ENCODE data around the gene CCDC43. TPM values are rescaled to one million over a fixed set of nuclear protein-coding genes. Genes with fewer than 3 reads are reported as not detected.

CCDC43 gene
- total RNA-seq, 1 donor from 2014 or later: 25.6 TPM

GRCh38 chr17:44630703-44631102 lies 58.9 kb downstream of the CCDC43 start:
- intact Hi-C loops (cut with DNase I): no loop called here
- DNase-seq (ENCODE audit: missing footprints): no peak
- ATAC-seq: no peak

DNA sequence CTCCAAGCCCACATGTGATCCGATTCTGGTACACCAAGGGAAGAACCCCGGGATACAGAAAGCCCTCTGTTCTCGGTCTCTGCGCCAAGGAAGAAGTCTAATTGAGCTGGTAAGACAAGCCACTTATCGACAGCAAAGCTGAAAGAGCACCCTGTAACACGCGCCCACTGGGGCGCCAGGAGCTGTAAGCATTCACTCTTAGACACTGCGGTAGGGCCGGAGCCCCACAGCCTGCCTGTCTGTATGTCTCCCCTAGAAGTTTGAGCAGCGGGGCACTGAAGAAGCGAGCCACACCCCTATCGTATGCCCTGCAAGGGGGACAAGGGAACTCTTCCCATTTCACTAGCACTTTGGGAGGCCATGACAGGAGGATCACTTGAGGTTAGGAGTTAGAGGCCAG lies 60.3 kb downstream of the CCDC43 start:
- no peak for ATAC-seq
- intact Hi-C loops (cut with DNase I): no loop called here
- no peak for DNase-seq (ENCODE audit: missing footprints)

- ATAC-seq (peak; percentile 78), DNase-seq (ENCODE audit: missing footprints) (peak; percentile 76)
- intact Hi-C loops (cut with DNase I): no loop called here
Measured at GRCh38 chr17:44628243-44629188, 61.1 kb downstream of the CCDC43 start.

- intact Hi-C loops (cut with DNase I): no loop called here
Measured at GRCh38 chr17:44627513-44628242, 61.9 kb downstream of the CCDC43 start.

More at GRCh38 chr17:44627513-44628242, 61.9 kb downstream of the CCDC43 start:
- no peak for ATAC-seq
- no peak for DNase-seq (ENCODE audit: missing footprints)

Other genes starting within 250 kb of the CCDC43 start
- gene GPATCH8, start 186.4 kb downstream of the CCDC43 start, total RNA-seq: 15.3 TPM
- gene FZD2, start 132.3 kb downstream of the CCDC43 start, total RNA-seq: 3.4 TPM
- 0.11 TPM for gene MEIOC, start 33.3 kb downstream of the CCDC43 start, total RNA-seq
- gene DBF4B, start 18.9 kb upstream of the CCDC43 start, total RNA-seq: 3.8 TPM
- gene ADAM11, start 69.2 kb upstream of the CCDC43 start, total RNA-seq: 20.0 TPM
- 21.9 TPM for gene GJC1, start 140.5 kb upstream of the CCDC43 start, total RNA-seq
- 20.4 TPM for gene HIGD1B, start 158.1 kb upstream of the CCDC43 start, total RNA-seq
- gene EFTUD2, start 209.7 kb upstream of the CCDC43 start, total RNA-seq: 68.1 TPM
- gene GFAP, start 225.7 kb upstream of the CCDC43 start, total RNA-seq: 3.7 TPM